Measurements from ENCODE around the gene PPP2R2B.
"Not testable (repeated sequence)": the region's sequence is repeated elsewhere in the genome, so short reads cannot be mapped to it uniquely, and the experiment has no call there.

Gene PPP2R2B

GRCh38 chr5:146589028-146589345, 289.6 kb downstream of the PPP2R2B start:
- no peak for DNase-seq

GRCh38 chr5:146588331-146589027, 290.1 kb downstream of the PPP2R2B start:
- DNase-seq: no peak

- DNase-seq: no peak
Observed at GRCh38 chr5:146586752-146587151, 291.8 kb downstream of the PPP2R2B start.

DNA sequence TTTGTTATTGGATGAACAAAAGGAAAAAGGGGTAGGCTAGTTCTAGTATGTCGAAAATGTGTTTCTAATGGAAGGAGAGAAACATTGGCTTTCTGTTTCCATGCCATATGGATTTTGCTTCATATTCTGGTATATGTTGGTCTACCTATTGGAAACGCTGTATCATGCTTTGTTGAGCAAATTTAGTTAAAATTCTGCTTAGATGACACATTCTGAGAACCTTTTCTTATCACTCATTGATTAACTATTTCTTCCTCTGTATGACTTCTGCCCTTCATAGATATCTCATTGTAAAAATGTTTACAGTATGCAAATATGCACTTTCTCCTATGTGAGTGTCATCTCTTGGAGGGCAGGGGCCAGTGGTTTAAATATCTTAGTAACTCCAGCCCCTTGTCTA, 293.8 kb downstream of the PPP2R2B start:
- no peak for DNase-seq

DNA sequence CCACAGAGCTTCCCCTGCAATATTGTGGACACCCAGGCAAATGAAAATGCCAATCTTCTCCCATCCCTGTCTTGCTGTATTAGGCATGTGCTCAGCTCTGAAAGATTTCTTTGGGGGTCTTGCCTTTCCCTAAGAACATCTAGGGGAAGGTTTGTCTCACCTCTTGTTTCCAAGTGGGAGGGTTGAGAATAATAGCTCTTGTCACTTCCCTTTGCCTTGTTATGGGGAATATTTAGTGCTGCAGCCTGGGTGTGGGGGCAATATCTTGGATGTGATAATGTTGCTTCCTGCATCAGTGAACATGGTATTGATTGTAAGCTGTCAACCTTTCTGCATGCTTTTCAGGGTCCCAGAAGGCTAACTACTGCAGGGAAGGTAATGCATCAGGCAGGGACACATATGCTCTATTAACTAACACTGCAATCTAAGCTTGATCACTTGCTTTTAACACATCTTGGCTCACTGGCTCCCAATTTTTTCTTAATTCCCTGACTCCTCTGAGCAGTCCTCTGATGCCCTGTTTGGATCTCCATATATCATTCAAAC, 296.4 kb downstream of the PPP2R2B start:
- DNase-seq: no peak

DNA sequence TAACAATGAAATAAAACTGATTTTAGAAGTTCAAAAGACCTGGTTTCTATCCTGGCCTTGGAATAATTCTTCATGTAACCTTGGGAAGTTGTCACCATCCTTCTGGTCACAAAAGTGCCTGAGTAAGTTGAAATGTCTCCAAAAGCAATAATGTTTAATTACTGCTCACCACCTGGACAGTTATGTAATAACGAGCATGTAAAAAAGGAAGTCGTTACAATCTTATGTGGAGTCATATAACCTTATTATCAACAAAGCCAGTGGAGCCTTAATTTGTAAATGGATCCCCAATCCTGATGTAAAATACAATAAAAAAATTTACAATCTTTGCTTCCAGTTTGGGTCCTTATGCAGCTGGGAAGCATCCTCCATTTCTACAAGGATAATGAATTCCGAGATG, 298.3 kb downstream of the PPP2R2B start:
- DNase-seq: no peak

- no peak for DNase-seq
Observed at GRCh38 chr5:146574713-146575112, 303.8 kb downstream of the PPP2R2B start.

GRCh38 chr5:146568161-146568560, 310.4 kb downstream of the PPP2R2B start:
- DNase-seq: no peak

GRCh38 chr5:146565764-146566367, 312.7 kb downstream of the PPP2R2B start:
- DNase-seq: peak in 1 of 2 donors; percentile 26

- no peak for DNase-seq
Observed at GRCh38 chr5:146564007-146564762, 314.4 kb downstream of the PPP2R2B start.

- DNase-seq: no peak
Observed at GRCh38 chr5:146562461-146562860, 316.1 kb downstream of the PPP2R2B start.

GRCh38 chr5:146561711-146562110, 316.8 kb downstream of the PPP2R2B start:
- DNase-seq: no peak

- DNase-seq: no peak
Observed at GRCh38 chr5:146560205-146560812, 318.2 kb downstream of the PPP2R2B start.

GRCh38 chr5:146556884-146557283, 321.7 kb downstream of the PPP2R2B start:
- not testable (repeated sequence) for DNase-seq

GRCh38 chr5:146553446-146553845, 325.1 kb downstream of the PPP2R2B start:
- DNase-seq: no peak

DNA sequence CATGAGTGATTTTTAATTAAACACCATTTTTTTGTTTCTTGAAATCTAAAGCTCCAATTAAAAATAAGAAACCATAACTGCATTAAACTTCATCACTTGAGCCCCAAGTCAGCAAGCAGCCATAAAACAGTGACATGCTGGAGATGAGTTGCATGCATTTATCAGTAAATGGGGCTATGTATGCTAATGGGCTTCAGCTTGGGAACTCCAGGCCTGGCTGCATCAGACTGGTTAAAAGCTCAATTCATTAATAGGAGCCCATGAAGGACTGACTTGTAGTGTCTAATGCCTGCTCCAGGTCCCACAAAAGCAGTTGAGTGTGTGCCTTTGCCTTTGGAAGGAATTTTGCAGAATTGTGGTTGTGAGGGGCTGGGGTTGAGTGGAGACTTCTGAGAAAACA, 328.9 kb downstream of the PPP2R2B start:
- no peak for DNase-seq

GRCh38 chr5:146548781-146549449, 329.6 kb downstream of the PPP2R2B start:
- no peak for DNase-seq

GRCh38 chr5:146544232-146544631, 334.3 kb downstream of the PPP2R2B start:
- DNase-seq: no peak

GRCh38 chr5:146541958-146542849, 336.4 kb downstream of the PPP2R2B start:
- peak in 1 of 2 donors; percentile 30 for DNase-seq

DNA sequence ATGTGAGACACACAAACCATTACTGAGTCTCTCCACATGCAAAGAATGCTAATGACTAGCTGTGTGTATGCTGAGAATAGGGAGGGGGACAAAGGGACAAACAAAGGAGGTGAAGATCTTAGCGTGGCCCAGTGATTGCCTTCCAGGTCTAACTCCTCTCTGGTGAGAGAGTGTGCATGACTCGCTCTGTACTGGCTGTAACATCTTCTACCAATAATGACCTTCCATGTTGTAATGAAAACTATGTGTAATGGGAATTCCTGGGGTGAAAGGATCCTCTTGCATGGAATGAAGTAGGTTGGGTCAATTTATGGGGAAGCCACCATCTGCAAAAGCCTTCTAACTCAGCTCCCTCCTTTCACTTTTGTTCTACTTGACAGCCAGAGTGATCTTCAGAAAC, 338.1 kb downstream of the PPP2R2B start:
- DNase-seq: no peak

GRCh38 chr5:146539973-146540372, 338.6 kb downstream of the PPP2R2B start:
- no peak for DNase-seq

DNA sequence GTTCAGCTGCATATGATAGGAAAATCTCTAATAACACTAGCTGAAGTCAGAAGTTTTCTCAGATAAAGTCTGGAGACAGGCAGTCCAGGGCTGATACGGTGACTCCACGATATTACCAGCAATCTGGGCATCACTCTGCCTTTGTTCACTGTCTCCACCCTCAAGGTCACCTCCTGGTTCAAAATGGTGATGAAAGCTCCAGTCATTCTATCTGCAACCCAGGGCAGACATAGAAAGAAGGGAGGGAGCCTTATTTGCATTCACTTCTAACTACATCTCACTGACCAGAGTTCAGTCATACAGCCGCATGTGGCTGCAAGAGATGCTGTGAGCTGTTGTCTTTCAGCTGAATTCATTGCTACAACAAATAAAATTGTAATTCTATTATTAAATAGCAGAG, 340.1 kb downstream of the PPP2R2B start:
- DNase-seq: no peak

All from bone marrow (tissue), 2 donors.